Muscle of leg (tissue), 11 donors: ENCODE results near the gene PARK7. TPM values are rescaled to one million over a fixed set of nuclear protein-coding genes. Genes with fewer than 3 reads are reported as not detected.
A peak's percentile ranks its signal among the peaks of the same experiment; 100 is the strongest.

Experiments
- DNase-seq: peaks from one replicate; pipeline ENCODE4 v3.0.0; 2013
- H3K27ac ChIP-seq: one replicate; pipeline ENCODE4 v1.5.1; 2013; ENCODE audit warnings: mild to moderate bottlenecking, low read length, control low read depth
- H3K27me3 ChIP-seq: one replicate; pipeline ENCODE4 v1.6.1; 2013; ENCODE audit warnings: low read length; ENCODE audit not compliant: control insufficient read depth, insufficient read depth
- H3K36me3 ChIP-seq: one replicate; pipeline ENCODE4 v1.6.1; 2013; ENCODE audit warnings: low read length; ENCODE audit not compliant: control insufficient read depth, insufficient read depth
- H3K4me1 ChIP-seq: one replicate; pipeline ENCODE4 v1.6.1; 2013; ENCODE audit warnings: low read length; ENCODE audit not compliant: control insufficient read depth, insufficient read depth
- H3K4me3 ChIP-seq: one replicate; pipeline ENCODE4 v1.5.1; 2013; ENCODE audit warnings: low read length, control low read depth
- H3K9me3 ChIP-seq: replicated peaks from 2 replicates; pipeline ENCODE4 v1.6.1; 2013; ENCODE audit warnings: low read depth, low read length; ENCODE audit not compliant: control insufficient read depth
- WGBS: methylation state at CpG from one replicate; pipeline ENCODE4 v1.1.5; 2013; ENCODE audit warnings: missing lambda C conversion rate; ENCODE audit not compliant: insufficient coverage; 5-methylcytosine and 5-hydroxymethylcytosine counted together
- polyA plus RNA-seq, 8 donors: library from polyadenylated mRNA; unstranded; fragments of 120-200 nt; gene quantifications; one replicate each; pipeline versions ENCODE4 v1.2.1 to v1.2.3, GENCODE V29; 2013; ENCODE audit warnings: inconsistent platforms in 1 of 8, low replicate concordance in 1 of 8; ENCODE audit not compliant: insufficient read length in 8 of 8, insufficient read depth in 1 of 8
- total RNA-seq: library from RNA; stranded (reverse); fragments of 120-200 nt; gene quantifications from one replicate; pipeline ENCODE4 v1.2.4, GENCODE V29; 2013

Gene PARK7
- total and polyA plus RNA-seq, 9 donors = 236 to 363 (median 328) TPM

- Histone ChIP-seq H3K9me3 (no peaks in the 10 kb centered on the region), H3K4me3 (no peak overlapping the region), H3K27me3 (peaks cover 8% of the 10 kb centered on the region), H3K4me1 (peaks cover 8% of the 10 kb centered on the region), H3K36me3 (no peaks in the 10 kb centered on the region), H3K27ac (no peak overlapping the region)
- DNase-seq = no peak
- WGBS = 68% methylated on average over 3 of the region's 6 CpGs
Measured at GRCh38 chr1:8021676-8022266, 60.3 kb downstream of the PARK7 start.

GRCh38 chr1:8022395-8023286, 61.1 kb downstream of the PARK7 start:
- no peak overlapping the region for H3K27ac ChIP-seq
- peaks cover 13% of the 10 kb centered on the region for H3K4me1 ChIP-seq
- no peaks in the 10 kb centered on the region for H3K9me3 ChIP-seq
- 90% methylated on average over 1 of the region's 3 CpGs for WGBS
- no peaks in the 10 kb centered on the region for H3K36me3 ChIP-seq
- no peak for DNase-seq
- no peak overlapping the region for H3K4me3 ChIP-seq
- H3K27me3 ChIP-seq = peaks cover 13% of the 10 kb centered on the region

- Histone ChIP-seq H3K27ac (no peak overlapping the region), H3K4me1 (peaks cover 13% of the 10 kb centered on the region), H3K9me3 (no peaks in the 10 kb centered on the region), H3K4me3 (no peak overlapping the region), H3K36me3 (no peaks in the 10 kb centered on the region), H3K27me3 (peaks cover 13% of the 10 kb centered on the region)
- WGBS = 95% methylated on average over 4 of the region's 10 CpGs
- DNase-seq = no peak
Measured at GRCh38 chr1:8023287-8023994, 61.9 kb downstream of the PARK7 start.

- Histone ChIP-seq H3K9me3 (no peaks in the 10 kb centered on the region), H3K27ac (no peak overlapping the region), H3K27me3 (peaks cover 13% of the 10 kb centered on the region), H3K4me1 (peaks cover 13% of the 10 kb centered on the region), H3K36me3 (no peaks in the 10 kb centered on the region), H3K4me3 (no peak overlapping the region)
- WGBS = no CpG with 5 or more reads among the region's 1 CpG
- no peak for DNase-seq
Measured at GRCh38 chr1:8023995-8024313, 62.4 kb downstream of the PARK7 start.

GRCh38 chr1:8024329-8024728, 62.8 kb downstream of the PARK7 start:
- Histone ChIP-seq H3K4me3 (no peak overlapping the region), H3K9me3 (no peaks in the 10 kb centered on the region), H3K36me3 (no peaks in the 10 kb centered on the region), H3K27me3 (peaks cover 13% of the 10 kb centered on the region), H3K4me1 (peaks cover 13% of the 10 kb centered on the region), H3K27ac (no peak overlapping the region)
- WGBS = no CpG with 5 or more reads among the region's 3 CpGs
- DNase-seq = no peak

- peaks cover 13% of the 10 kb centered on the region for H3K4me1 ChIP-seq
- H3K27me3 ChIP-seq = peaks cover 13% of the 10 kb centered on the region
- no peak overlapping the region for H3K27ac ChIP-seq
Measured at GRCh38 chr1:8025061-8025670, 63.7 kb downstream of the PARK7 start.

GRCh38 chr1:8025671-8026144, 64.2 kb downstream of the PARK7 start:
- Histone ChIP-seq H3K4me3 (peak overlapping the region; percentile 62), H3K9me3 (no peaks in the 10 kb centered on the region), H3K36me3 (no peaks in the 10 kb centered on the region), H3K4me1 (peaks cover 13% of the 10 kb centered on the region), H3K27me3 (peaks cover 13% of the 10 kb centered on the region), H3K27ac (no peak overlapping the region)
- under 1% methylated on average over 66 of the region's 69 CpGs for WGBS
- no peak for DNase-seq

More at GRCh38 chr1:8025061-8025670, 63.7 kb downstream of the PARK7 start:
- Histone ChIP-seq H3K36me3 (no peaks in the 10 kb centered on the region), H3K9me3 (no peaks in the 10 kb centered on the region), H3K4me3 (peak overlapping the region; percentile 62)
- DNase-seq = no peak
- WGBS = 0% methylated on average over 10 of the region's 19 CpGs

- Histone ChIP-seq H3K36me3 (no peaks in the 10 kb centered on the region), H3K4me1 (peaks cover 13% of the 10 kb centered on the region), H3K27ac (peak within 1 kb of the TSS; percentile 74), H3K9me3 (no peaks in the 10 kb centered on the region), H3K27me3 (peaks cover 13% of the 10 kb centered on the region), H3K4me3 (peak within 1 kb of the TSS; percentile 62)
- peak; percentile 97 for DNase-seq
- 2% methylated on average over 84 of the region's 98 CpGs for WGBS
Measured at GRCh38 chr1:8026153-8026975, 64.9 kb downstream of the PARK7 start, which contains the start of gene ERRFI1. Gene ERRFI1 (minus strand): TSS chr1:8026309. CDS start chr1:8015619, 10,690 bp downstream.

GRCh38 chr1:8026976-8027747, 65.7 kb downstream of the PARK7 start:
- H3K4me3 ChIP-seq = peak overlapping the region; percentile 62
- no peaks in the 10 kb centered on the region for H3K36me3 ChIP-seq
- no peaks in the 10 kb centered on the region for H3K9me3 ChIP-seq
- peaks cover 13% of the 10 kb centered on the region for H3K4me1 ChIP-seq
- H3K27me3 ChIP-seq = peaks cover 13% of the 10 kb centered on the region
- 65% methylated on average over 11 of the region's 25 CpGs for WGBS
- no peak overlapping the region for H3K27ac ChIP-seq
- no peak for DNase-seq
